K562 (cell line): ENCODE results near the gene PCNX2. TPM values are rescaled to one million over a fixed set of nuclear protein-coding genes. Genes with fewer than 3 reads are reported as not detected.

Source experiments
- ATAC-seq: fragments of 200-7000 bp; cut with Tn5 transposase; 3 replicates; pipeline ENCODE4 v1.9.1; 2020; ENCODE audit warnings: moderate library complexity
- BruUV-seq: library from RNA; stranded (reverse); fragments of 400-500 nt; replicated peaks from 2 replicates; lab custom pipeline; 2021; lab: Mats Ljungman, UMichigan
- CTCF ChIA-PET: fragments of 300-600 bp; formaldehyde crosslinking; extraction: SDS; loops from one replicate; lab custom pipeline; 2021; ENCODE audit warnings: low intra/inter-chr PET ratio; lab: Yijun Ruan, JAX
- POLR2A ChIA-PET: fragments of 300-600, 350-650 bp; sonication (Branson Sonifier 250); formaldehyde crosslinking; extraction: SDS; loops from one replicate; lab custom pipeline; 2021; ENCODE audit warnings: antibody characterized with exemption, inconsistent platforms; lab: Yijun Ruan, JAX
- DNase-seq, 4 experiments: peaks; one replicate each; pipeline versions ENCODE4 v3.0.0 to v3.0.0-alpha.2; 2011 to 2018; ENCODE audit warnings: low spot score in 3 of 4, mixed read lengths in 3 of 4; ENCODE audit errors: extremely low read depth in 1 of 4
- FAIRE-seq: peaks from 2 replicates; lab custom pipeline; 2011; peaks lifted over from hg19 to GRCh38; lab: Jason Lieb, UNC
- H2AFZ ChIP-seq: 2 replicates; pipeline ENCODE4 v1.6.0; 2011; ENCODE audit warnings: low read depth, low read length, control low read depth, inconsistent platforms
- H3K27ac ChIP-seq: fragments of 200-600 bp; 3 replicates; pipeline ENCODE4 v1.8.0; 2011; ENCODE audit warnings: low read depth, mild to moderate bottlenecking, control low read depth, inconsistent platforms, low read length, moderate library complexity, mixed read lengths; ENCODE audit errors: extremely low read depth
- H3K27me3 ChIP-seq, 2 experiments: fragments of 300-600 bp in 1 of 2; 2 replicates in 1 of 2; 3 replicates in 1 of 2; pipeline versions ENCODE4 v1.6.0 to v1.8.0; 2011; ENCODE audit warnings: inconsistent platforms in 2 of 2, low read length in 2 of 2, mild to moderate bottlenecking in 1 of 2, mixed read lengths in 1 of 2, moderate library complexity in 1 of 2; ENCODE audit not compliant: control insufficient read depth in 2 of 2, insufficient read depth in 2 of 2
- H3K36me3 ChIP-seq: fragments of 300-600 bp; 3 replicates; pipeline ENCODE4 v1.8.0; 2011; ENCODE audit warnings: mild to moderate bottlenecking, low read length, inconsistent platforms; ENCODE audit not compliant: control insufficient read depth, insufficient read depth
- H3K4me1 ChIP-seq, 2 experiments: fragments of 200-600 bp in 1 of 2; replicated peaks in 1 of 2; 2 replicates in 1 of 2; 3 replicates in 1 of 2; pipeline versions ENCODE4 v1.5.1 to v1.8.0; 2011; ENCODE audit warnings: inconsistent platforms in 2 of 2, low read length in 2 of 2, mild to moderate bottlenecking in 1 of 2, mixed read lengths in 1 of 2, moderate library complexity in 1 of 2; ENCODE audit not compliant: control insufficient read depth in 2 of 2, insufficient read depth in 2 of 2
- H3K4me2 ChIP-seq: 2 replicates; pipeline ENCODE4 v1.6.1; 2011; ENCODE audit warnings: low read length, control low read depth, inconsistent platforms, mixed read lengths; ENCODE audit not compliant: insufficient read depth
- H3K4me3 ChIP-seq: fragments of 200-600 bp; sonication (generic), shearing (Covaris generic); 2 replicates; pipeline ENCODE4 v1.5.1; 2016; ENCODE audit warnings: control low read depth, inconsistent platforms
- H3K79me2 ChIP-seq: fragments of 200-600 bp; 3 replicates; pipeline ENCODE4 v1.8.0; 2011; ENCODE audit warnings: low read length, inconsistent platforms; ENCODE audit not compliant: control insufficient read depth, insufficient read depth
- H3K9ac ChIP-seq, 2 experiments: 2 replicates each; pipeline versions ENCODE4 v1.6.0 to v1.6.1; 2011; ENCODE audit warnings: low read depth in 2 of 2, low read length in 2 of 2, control low read depth in 1 of 2, inconsistent platforms in 1 of 2, mild to moderate bottlenecking in 1 of 2, mixed read lengths in 1 of 2; ENCODE audit not compliant: insufficient read depth in 1 of 2
- H3K9me1 ChIP-seq: one replicate; pipeline ENCODE4 v1.6.0; 2011; ENCODE audit warnings: inconsistent platforms, mild to moderate bottlenecking, low read length, moderate library complexity; ENCODE audit not compliant: control insufficient read depth, insufficient read depth
- H3K9me3 ChIP-seq: replicated peaks from 2 replicates; pipeline ENCODE4 v1.5.1; 2011; ENCODE audit warnings: low read depth, low read length, inconsistent platforms; ENCODE audit not compliant: control insufficient read depth, insufficient read depth
- H4K20me1 ChIP-seq: replicated peaks from 2 replicates; pipeline ENCODE4 v1.6.1; 2011; ENCODE audit warnings: low read length, inconsistent platforms, mixed read lengths; ENCODE audit not compliant: control insufficient read depth, insufficient read depth
- NR3C1 ChIP-seq: sonication (generic); formaldehyde crosslinking; IDR thresholded peaks from 2 replicates; pipeline ENCODE4 v1.8.1; 2022; ENCODE audit warnings: missing genetic modification reagents
- SFPQ ChIP-seq: fragments of 200-400 bp; formaldehyde crosslinking; IDR thresholded peaks from 2 replicates; pipeline ENCODE4 v1.6.1; 2017; ENCODE audit warnings: mild to moderate bottlenecking, low read depth, low read length, moderate library complexity
- YBX1 ChIP-seq: fragments of 450-650 bp; IDR thresholded peaks from 2 replicates; pipeline ENCODE4 v1.7.1; 2016; ENCODE audit warnings: mild to moderate bottlenecking
- ZFP91 ChIP-seq: sonication (generic); formaldehyde crosslinking; IDR thresholded peaks from 2 replicates; pipeline ENCODE4 v1.8.0; 2022; ENCODE audit warnings: mild to moderate bottlenecking, missing genetic modification reagents
- ZNF830 ChIP-seq: fragments of 250-450 bp; sonication (Bioruptor Pico); IDR thresholded peaks from 2 replicates; pipeline ENCODE4 v1.5.0; 2021; ENCODE audit warnings: mild to moderate bottlenecking
- WGBS: fragments of 100-300 bp; shearing (Covaris generic); methylation state at CpG from one replicate; pipeline ENCODE4 v1.1.6; 2016; ENCODE audit warnings: low coverage, mixed read lengths; ENCODE audit not compliant: insufficient coverage; ENCODE audit errors: missing lambda C conversion rate; 5-methylcytosine and 5-hydroxymethylcytosine counted together
- in situ Hi-C: fragments of 300-500 bp; cut with MboI; formaldehyde crosslinking; loops from 4 replicates; pipeline ENCODE4 v1.15.0; 2018; ENCODE audit warnings: inconsistent platforms, mixed read lengths
- intact Hi-C: fragments of 100-400 bp; cut with micrococcal nuclease; formaldehyde crosslinking; loops from 2 replicates; pipeline ENCODE4 v1.14.2; 2022
- polyA plus RNA-seq, 8 experiments: library from polyadenylated mRNA; depleted of rRNA in 4 of 8; stranded (reverse) in 5 of 8; unstranded in 3 of 8; fragments of >200 nt; fragmentation: Nextera tagmentation in 2 of 8; fragmentation: Illumina TruSeq in 1 of 8; extraction: Ambion mirVana in 2 of 8; extraction: Trizol in 1 of 8; gene quantifications; 2 replicates each; pipeline versions ENCODE4 v1.2.1 to v1.2.3, GENCODE V29; 2011 to 2014; ENCODE audit warnings: inconsistent platforms in 1 of 8, missing spikeins in 1 of 8
- total RNA-seq, 7 experiments: library from RNA; depleted of rRNA in 6 of 7; stranded (reverse); fragments of >200 nt in 6 of 7; fragmentation: Illumina TruSeq in 2 of 7; extraction: Trizol in 2 of 7; gene quantifications; 2 replicates each; pipeline versions ENCODE4 v1.2.1 to v1.2.3, GENCODE V29; 2011 to 2021; ENCODE audit warnings: low replicate concordance in 1 of 7

Gene PCNX2
- total and polyA plus RNA-seq, 9 of the 15 experiments (the other 6 are each of a cell fraction or from before 2014, with no cell fraction given), result 0.07 to 0.33 TPM; not detected in 7

- BruUV-seq, result no TSS peak
- POLR2A ChIA-PET, result no interaction called here
Measured at GRCh38 chr1:233121947-233122559, 173.5 kb downstream of the PCNX2 start.

More at GRCh38 chr1:233121947-233122559, 173.5 kb downstream of the PCNX2 start:
- Histone ChIP-seq H3K9me1 (no peaks in the 10 kb centered on the region), H3K4me2 (no peak overlapping the region), H2AFZ (no peak overlapping the region), H3K27ac (no peak overlapping the region), H3K4me1 (no peaks in the 10 kb centered on the region), H3K36me3 (no peaks in the 10 kb centered on the region), H3K4me3 (no peak overlapping the region), H3K79me2 (no peaks in the 10 kb centered on the region), H3K9me3 (no peaks in the 10 kb centered on the region), H4K20me1 (no peaks in the 10 kb centered on the region), H3K27me3 (no peaks in the 10 kb centered on the region; a peak in 2 of 5 replicates), H3K9ac (no peak overlapping the region)
- in situ Hi-C loops (no loop called here), intact Hi-C loops (no loop called here)
- CTCF ChIA-PET, result no interaction called here
- TF ChIP-seq YBX1 (no peak), ZNF830 (CRISPR knock-in tag) (no peak), SFPQ (no peak), ZFP91 (CRISPR knock-in tag) (no peak), NR3C1 (no peak)
- ATAC-seq (no peak), FAIRE-seq (no peak), DNase-seq (no peak)
- 4% methylated on average over 1 of the region's 1 CpG for WGBS
